Measurements from ENCODE around the gene GPC6.

GPC6 gene

GRCh38 chr13:93468433-93468832, 241.8 kb downstream of the GPC6 start:
- no peak for TF ChIP-seq CTCF (IDR thresholded peaks at IDR 0.05; ENCODE audit: low read depth, low read length, missing control alignments)
- in situ Hi-C loops (cut with HindIII; ENCODE audit: low sequenced_read_pairs) = no loop called here
- DNase-seq (ENCODE audit: low read depth) = no peak
- no peak overlapping the region for H3K4me3 ChIP-seq (ENCODE audit: low read depth, low read length)

GRCh38 chr13:93472296-93472695, 245.7 kb downstream of the GPC6 start:
- no peak for DNase-seq (ENCODE audit: low read depth)
- no peak overlapping the region for H3K4me3 ChIP-seq (ENCODE audit: low read depth, low read length)
- no peak for TF ChIP-seq CTCF (IDR thresholded peaks at IDR 0.05; ENCODE audit: low read depth, low read length, missing control alignments)
- in situ Hi-C loops (cut with HindIII; ENCODE audit: low sequenced_read_pairs) = no loop called here

GRCh38 chr13:93472814-93473296, 246.2 kb downstream of the GPC6 start:
- no peak overlapping the region for H3K4me3 ChIP-seq (ENCODE audit: low read depth, low read length)
- no peak for DNase-seq (ENCODE audit: low read depth)
- in situ Hi-C loops (cut with HindIII; ENCODE audit: low sequenced_read_pairs) = no loop called here
- no peak for TF ChIP-seq CTCF (IDR thresholded peaks at IDR 0.05; ENCODE audit: low read depth, low read length, missing control alignments)

GRCh38 chr13:93473441-93474270, 247.0 kb downstream of the GPC6 start:
- no peak overlapping the region for H3K4me3 ChIP-seq (ENCODE audit: low read depth, low read length)
- in situ Hi-C loops (cut with HindIII; ENCODE audit: low sequenced_read_pairs) = no loop called here
- no peak for TF ChIP-seq CTCF (IDR thresholded peaks at IDR 0.05; ENCODE audit: low read depth, low read length, missing control alignments)
- DNase-seq (ENCODE audit: low read depth) = no peak

GRCh38 chr13:93476175-93476574, 249.6 kb downstream of the GPC6 start:
- H3K4me3 ChIP-seq (ENCODE audit: low read depth, low read length) = no peak overlapping the region
- DNase-seq (ENCODE audit: low read depth) = peak; percentile 58
- in situ Hi-C loops (cut with HindIII; ENCODE audit: low sequenced_read_pairs) = no loop called here
- no peak for TF ChIP-seq CTCF (IDR thresholded peaks at IDR 0.05; ENCODE audit: low read depth, low read length, missing control alignments)

GRCh38 chr13:93477238-93477637, 250.6 kb downstream of the GPC6 start:
- in situ Hi-C loops (cut with HindIII; ENCODE audit: low sequenced_read_pairs) = no loop called here
- TF ChIP-seq CTCF (IDR thresholded peaks at IDR 0.05; ENCODE audit: low read depth, low read length, missing control alignments) = no peak
- H3K4me3 ChIP-seq (ENCODE audit: low read depth, low read length) = no peak overlapping the region
- DNase-seq (ENCODE audit: low read depth) = no peak
